GM12864 (cell line): ENCODE results near the gene WDR87.

Source experiments
- DNase-seq: peaks from one replicate; pipeline ENCODE4 v3.0.0-alpha.2; 2011; ENCODE audit warnings: low read depth
- H3K4me3 ChIP-seq: 2 replicates; pipeline ENCODE4 v1.5.1; 2011; ENCODE audit warnings: mild to moderate bottlenecking, low read depth, low read length, control low read depth
- TF ChIP-seq, protein P1 (sequence below): IDR thresholded peaks from 2 replicates; pipeline ENCODE4 v1.5.1; 2011; ENCODE audit warnings: low read depth, mild to moderate bottlenecking, moderate library complexity, low read length, control low read depth, inconsistent platforms; ENCODE audit errors: missing control alignments

WDR87 gene

DNA sequence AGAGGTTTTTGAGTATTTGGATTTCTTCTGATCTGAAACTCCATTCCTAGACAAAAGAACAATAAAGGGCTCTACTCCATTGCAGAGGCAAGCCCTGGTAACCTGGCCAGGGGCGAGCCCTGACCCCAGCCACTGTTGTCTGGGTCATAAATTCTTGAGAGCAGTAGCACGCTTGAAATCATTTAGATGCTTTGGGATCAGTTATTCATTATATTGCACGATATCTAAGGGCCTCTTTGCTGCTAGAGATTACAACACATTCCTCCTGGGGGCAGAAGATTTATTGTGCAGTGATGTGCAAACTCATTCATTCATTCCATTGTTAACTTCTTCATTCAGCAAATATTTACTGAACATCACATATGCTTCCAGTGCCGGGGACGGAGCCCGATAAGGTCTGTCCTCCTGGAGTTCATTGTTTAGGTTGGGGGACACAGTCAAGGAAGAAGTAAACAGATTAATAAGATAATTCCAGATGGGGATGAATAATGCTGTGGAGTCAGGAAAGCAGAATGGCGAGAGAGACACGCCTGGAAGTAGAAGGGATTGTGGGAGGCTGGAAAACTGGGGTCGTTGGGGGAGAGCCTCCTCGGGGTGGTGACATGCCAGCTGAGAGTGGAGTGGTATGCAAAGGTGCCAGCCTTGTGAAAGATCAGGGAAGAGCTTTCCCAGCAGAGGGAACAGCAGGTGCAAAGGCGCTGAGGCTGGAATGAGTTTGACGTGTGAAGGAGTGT lies 35.6 kb upstream of the WDR87 start:
- no peak for DNase-seq
- H3K4me3 ChIP-seq = no peak overlapping the region
- TF ChIP-seq, protein P1, sequence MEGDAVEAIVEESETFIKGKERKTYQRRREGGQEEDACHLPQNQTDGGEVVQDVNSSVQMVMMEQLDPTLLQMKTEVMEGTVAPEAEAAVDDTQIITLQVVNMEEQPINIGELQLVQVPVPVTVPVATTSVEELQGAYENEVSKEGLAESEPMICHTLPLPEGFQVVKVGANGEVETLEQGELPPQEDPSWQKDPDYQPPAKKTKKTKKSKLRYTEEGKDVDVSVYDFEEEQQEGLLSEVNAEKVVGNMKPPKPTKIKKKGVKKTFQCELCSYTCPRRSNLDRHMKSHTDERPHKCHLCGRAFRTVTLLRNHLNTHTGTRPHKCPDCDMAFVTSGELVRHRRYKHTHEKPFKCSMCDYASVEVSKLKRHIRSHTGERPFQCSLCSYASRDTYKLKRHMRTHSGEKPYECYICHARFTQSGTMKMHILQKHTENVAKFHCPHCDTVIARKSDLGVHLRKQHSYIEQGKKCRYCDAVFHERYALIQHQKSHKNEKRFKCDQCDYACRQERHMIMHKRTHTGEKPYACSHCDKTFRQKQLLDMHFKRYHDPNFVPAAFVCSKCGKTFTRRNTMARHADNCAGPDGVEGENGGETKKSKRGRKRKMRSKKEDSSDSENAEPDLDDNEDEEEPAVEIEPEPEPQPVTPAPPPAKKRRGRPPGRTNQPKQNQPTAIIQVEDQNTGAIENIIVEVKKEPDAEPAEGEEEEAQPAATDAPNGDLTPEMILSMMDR = no peak

DNA sequence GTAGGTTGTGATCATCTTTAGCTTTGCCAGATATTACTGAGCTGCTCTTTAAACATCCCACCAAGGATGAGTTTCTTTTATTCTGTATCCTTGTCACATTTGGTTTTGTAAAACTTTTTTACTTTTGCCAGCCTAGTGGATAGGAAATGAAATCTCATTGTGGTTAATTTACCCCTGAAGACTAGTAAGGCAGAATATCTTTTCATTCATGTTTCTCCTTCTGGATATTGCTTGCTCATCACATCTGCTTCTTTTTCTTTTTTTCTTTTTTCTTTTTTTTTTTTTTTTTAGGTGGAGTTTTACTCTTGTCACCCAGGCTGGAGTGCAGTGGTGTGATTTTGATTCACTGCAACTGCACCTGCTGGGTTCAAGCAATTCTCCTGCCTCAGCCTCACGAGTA lies 32.0 kb upstream of the WDR87 start:
- no peak overlapping the region for H3K4me3 ChIP-seq
- TF ChIP-seq, protein P1 = no peak
- DNase-seq = no peak

DNA sequence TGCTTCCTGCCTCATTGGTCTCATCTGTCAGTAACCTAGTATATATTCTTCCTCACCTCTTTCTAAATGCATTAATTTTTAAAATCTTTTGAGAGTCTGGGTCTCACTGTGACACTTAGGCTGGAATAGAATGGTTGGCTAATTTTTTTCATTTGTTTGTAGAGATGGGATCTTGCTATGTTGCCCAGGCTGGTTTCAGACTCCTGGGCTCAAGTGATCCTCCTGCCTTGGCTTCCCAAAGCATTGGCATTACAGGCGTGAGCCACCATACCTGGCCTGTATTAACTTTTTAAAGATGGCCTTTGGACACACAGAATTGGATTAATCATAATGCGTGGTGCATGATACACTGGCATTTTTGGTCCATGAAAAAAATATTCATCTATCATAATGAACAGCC lies 30.5 kb upstream of the WDR87 start:
- TF ChIP-seq, protein P1 = no peak
- DNase-seq = no peak
- no peak overlapping the region for H3K4me3 ChIP-seq

DNA sequence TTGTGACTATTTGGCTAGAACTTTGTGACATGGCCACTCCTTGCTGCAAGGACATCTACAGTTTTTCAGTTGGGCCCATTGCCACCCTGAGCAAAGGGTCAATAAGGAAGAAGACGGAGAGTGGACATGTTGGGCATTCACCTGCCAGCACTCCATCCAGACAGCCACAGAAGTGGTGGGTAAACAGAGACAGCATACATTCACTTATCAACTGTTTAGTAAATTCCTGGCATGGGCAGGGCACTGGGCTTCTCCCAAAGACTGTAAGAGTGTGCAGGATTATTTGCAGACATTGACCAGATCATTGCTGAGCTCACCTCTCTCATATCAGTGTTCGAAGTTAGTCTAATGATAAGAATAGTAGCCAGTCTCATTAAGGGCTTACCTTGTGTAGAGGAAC lies 29.8 kb upstream of the WDR87 start:
- no peak overlapping the region for H3K4me3 ChIP-seq
- no peak for DNase-seq
- TF ChIP-seq, protein P1 = no peak

DNA sequence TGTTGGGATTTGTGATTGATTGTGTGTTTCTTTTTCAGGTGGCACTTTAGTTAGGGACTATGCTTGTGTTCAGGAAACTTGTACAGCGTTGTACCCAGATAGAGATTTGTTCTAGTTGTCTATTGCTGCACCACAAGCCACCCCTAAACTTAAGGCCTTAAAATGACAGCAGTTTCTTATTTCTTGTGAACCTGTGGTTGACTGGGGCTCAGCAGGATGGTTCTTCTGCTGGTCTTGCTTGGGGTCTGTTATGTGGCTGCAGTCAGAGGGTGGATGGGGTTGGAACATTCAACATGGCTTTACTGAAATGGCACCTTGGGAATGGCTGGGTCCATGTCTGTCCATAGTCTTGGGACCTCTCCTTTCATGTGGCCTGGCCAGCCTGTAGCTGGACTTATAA lies 28.9 kb upstream of the WDR87 start:
- no peak for DNase-seq
- TF ChIP-seq, protein P1 = no peak

DNA sequence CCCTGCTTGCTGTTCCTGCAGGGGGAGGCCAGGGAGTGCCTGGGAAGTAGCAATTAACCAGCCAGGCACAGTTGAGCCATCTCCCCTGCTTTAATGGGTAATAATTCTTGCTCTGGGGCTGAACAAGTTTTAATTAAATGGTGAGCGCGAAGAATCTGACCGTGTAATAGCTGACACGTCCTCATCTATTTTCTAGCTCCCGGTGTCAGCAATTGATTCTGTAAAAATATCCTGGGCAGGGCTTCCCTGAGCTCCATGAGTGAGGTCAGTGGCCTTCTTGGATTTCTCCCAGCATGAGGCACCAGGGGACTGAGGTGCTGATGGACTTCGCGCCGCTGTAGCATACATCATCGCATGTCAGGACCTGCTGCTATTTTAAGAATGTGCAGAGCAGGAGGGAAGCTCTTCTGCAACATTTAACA lies 27.6 kb upstream of the WDR87 start:
- TF ChIP-seq, protein P1 = no peak
- no peak for DNase-seq
- no peak overlapping the region for H3K4me3 ChIP-seq

More for the DNA sequence above, 28.9 kb upstream of the WDR87 start:
- no peak overlapping the region for H3K4me3 ChIP-seq
